ENCODE data around the gene HTRA1.

The HTRA1 gene

DNA sequence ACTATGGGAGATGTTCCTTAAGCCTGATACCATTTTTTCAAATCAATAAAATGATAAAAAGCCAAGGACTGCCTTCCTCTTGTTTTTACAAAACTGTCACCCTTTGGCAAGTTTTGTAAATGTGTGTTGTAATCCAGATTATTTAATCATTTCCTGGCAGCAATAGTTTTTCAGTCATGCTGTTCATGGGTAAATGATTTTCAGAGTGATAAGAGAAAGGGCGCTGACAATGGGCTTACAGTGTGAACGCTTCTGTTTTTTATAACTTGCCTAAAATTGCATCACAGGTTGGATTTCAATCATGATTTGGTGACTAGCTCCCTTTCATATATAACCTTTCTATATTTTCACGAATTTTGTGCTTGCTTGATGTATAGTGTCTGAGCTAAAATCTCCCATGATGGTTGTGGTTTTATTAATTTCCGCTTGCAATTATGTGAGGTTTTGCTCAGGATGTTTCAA is 80.2 kb downstream of the HTRA1 start:
- H3K4me1 ChIP-seq (ENCODE audit: insufficient read depth, low read length, severe bottlenecking): no peaks in the 10 kb centered on the region
- no peak overlapping the region for H3K4me2 ChIP-seq (ENCODE audit: low read length)
- H3K27ac ChIP-seq (ENCODE audit: low read depth, low read length, poor library complexity, severe bottlenecking): no peak overlapping the region

GRCh38 chr10:122543676-122544445 is 82.5 kb downstream of the HTRA1 start:
- no peaks in the 10 kb centered on the region for H3F3A ChIP-seq (ENCODE audit: insufficient read depth, low read length)
- no peak for TF ChIP-seq CTCF (IDR thresholded peaks at IDR 0.05; ENCODE audit: low read length)
- no peak for TF ChIP-seq EZH2 (IDR thresholded peaks at IDR 0.05; ENCODE audit: borderline replicate concordance, low read length)
- no peaks in the 10 kb centered on the region for H3K79me2 ChIP-seq (ENCODE audit: insufficient read depth, low read length)
- no peak overlapping the region for H3K27ac ChIP-seq (ENCODE audit: low read depth, low read length, poor library complexity, severe bottlenecking)
- H3K4me1 ChIP-seq (ENCODE audit: insufficient read depth, low read length, severe bottlenecking): no peaks in the 10 kb centered on the region
- no peak overlapping the region for H2AFZ ChIP-seq (ENCODE audit: low read length)
- no peak overlapping the region for H3K9ac ChIP-seq (ENCODE audit: low read length)
- H3K4me2 ChIP-seq (ENCODE audit: low read length): no peak overlapping the region
- no peaks in the 10 kb centered on the region for H4K20me1 ChIP-seq (ENCODE audit: insufficient read depth, low read length)
- H3K9me2 ChIP-seq (ENCODE audit: low read depth, low read length): no peaks in the 10 kb centered on the region
- no peak overlapping the region for H3K4me3 ChIP-seq (ENCODE audit: low read depth, low read length, poor library complexity, severe bottlenecking)
- H3K36me3 ChIP-seq (ENCODE audit: insufficient read depth, low read length): no peaks in the 10 kb centered on the region
- H3K27me3 ChIP-seq (ENCODE audit: insufficient read depth, low read length): no peaks in the 10 kb centered on the region
- H3K9me3 ChIP-seq (ENCODE audit: low read length): no peaks in the 10 kb centered on the region

More for the DNA sequence above, 80.2 kb downstream of the HTRA1 start:
- no peaks in the 10 kb centered on the region for H3K36me3 ChIP-seq (ENCODE audit: insufficient read depth, low read length)
- TF ChIP-seq CTCF (IDR thresholded peaks at IDR 0.05; ENCODE audit: low read length) (no peak), EZH2 (IDR thresholded peaks at IDR 0.05; ENCODE audit: borderline replicate concordance, low read length) (no peak)
- no peaks in the 10 kb centered on the region for H3K9me2 ChIP-seq (ENCODE audit: low read depth, low read length)
- H3K79me2 ChIP-seq (ENCODE audit: insufficient read depth, low read length): no peaks in the 10 kb centered on the region
- no peaks in the 10 kb centered on the region for H4K20me1 ChIP-seq (ENCODE audit: insufficient read depth, low read length)
- H3K4me3 ChIP-seq (ENCODE audit: low read depth, low read length, poor library complexity, severe bottlenecking): no peak overlapping the region
- H3K9ac ChIP-seq (ENCODE audit: low read length): no peak overlapping the region
- H2AFZ ChIP-seq (ENCODE audit: low read length): no peak overlapping the region
- H3K27me3 ChIP-seq (ENCODE audit: insufficient read depth, low read length): no peaks in the 10 kb centered on the region; the same call in 1 of the 2 replicates
- H3K9me3 ChIP-seq (ENCODE audit: low read length): no peaks in the 10 kb centered on the region
- no peaks in the 10 kb centered on the region for H3F3A ChIP-seq (ENCODE audit: insufficient read depth, low read length)

DNA sequence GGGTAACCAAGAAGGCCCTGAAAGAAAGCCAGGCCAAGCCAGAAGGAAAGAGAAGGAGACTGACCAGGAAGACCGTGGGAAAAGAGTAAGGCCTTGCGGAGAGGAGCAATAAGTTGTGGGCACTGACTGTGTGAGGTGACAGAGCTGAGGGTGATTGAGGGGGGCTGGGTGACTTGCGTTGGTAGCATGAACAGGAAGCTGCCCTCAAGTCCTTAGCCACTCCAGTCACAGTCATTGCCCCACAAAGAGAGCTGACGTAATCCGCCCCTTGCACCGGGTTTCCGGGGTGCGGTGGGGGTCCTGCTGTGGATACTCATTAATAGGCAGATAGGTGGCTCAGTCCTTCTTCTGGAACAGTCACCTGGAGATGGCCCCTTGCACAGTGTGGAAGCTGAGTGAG is 83.1 kb downstream of the HTRA1 start:
- H3K27me3 ChIP-seq (ENCODE audit: insufficient read depth, low read length): no peaks in the 10 kb centered on the region
- no peak overlapping the region for H3K4me3 ChIP-seq (ENCODE audit: low read depth, low read length, poor library complexity, severe bottlenecking)
- no peak overlapping the region for H3K4me2 ChIP-seq (ENCODE audit: low read length)
- TF ChIP-seq CTCF (IDR thresholded peaks at IDR 0.05; ENCODE audit: low read length) (no peak), EZH2 (IDR thresholded peaks at IDR 0.05; ENCODE audit: borderline replicate concordance, low read length) (no peak)
- H4K20me1 ChIP-seq (ENCODE audit: insufficient read depth, low read length): no peaks in the 10 kb centered on the region
- no peaks in the 10 kb centered on the region for H3F3A ChIP-seq (ENCODE audit: insufficient read depth, low read length)
- H3K9ac ChIP-seq (ENCODE audit: low read length): no peak overlapping the region
- H3K9me2 ChIP-seq (ENCODE audit: low read depth, low read length): no peaks in the 10 kb centered on the region
- H3K36me3 ChIP-seq (ENCODE audit: insufficient read depth, low read length): no peaks in the 10 kb centered on the region
- H2AFZ ChIP-seq (ENCODE audit: low read length): no peak overlapping the region
- H3K79me2 ChIP-seq (ENCODE audit: insufficient read depth, low read length): no peaks in the 10 kb centered on the region
- H3K27ac ChIP-seq (ENCODE audit: low read depth, low read length, poor library complexity, severe bottlenecking): no peak overlapping the region
- H3K4me1 ChIP-seq (ENCODE audit: insufficient read depth, low read length, severe bottlenecking): no peaks in the 10 kb centered on the region
- H3K9me3 ChIP-seq (ENCODE audit: low read length): no peaks in the 10 kb centered on the region
